ENCODE data around the gene ANP32A.

The ANP32A gene

GRCh38 chr15:68819495-68820294, 1.0 kb downstream of the ANP32A start:
- peak; percentile 85 for DNase-seq

- DNase-seq: peak; percentile 82
Observed at GRCh38 chr15:68818769-68819494, 1.8 kb downstream of the ANP32A start.

GRCh38 chr15:68818066-68818768, 2.5 kb downstream of the ANP32A start:
- peak; percentile 86 for DNase-seq

GRCh38 chr15:68817304-68818065, 3.2 kb downstream of the ANP32A start:
- peak; percentile 84 for DNase-seq

GRCh38 chr15:68816795-68817303, 3.8 kb downstream of the ANP32A start:
- DNase-seq: no peak

- DNase-seq: no peak
Observed at GRCh38 chr15:68816158-68816557, 4.5 kb downstream of the ANP32A start.

GRCh38 chr15:68815598-68815997, 5.1 kb downstream of the ANP32A start:
- no peak for DNase-seq

GRCh38 chr15:68814596-68814995, 6.1 kb downstream of the ANP32A start:
- no peak for DNase-seq

- no peak for DNase-seq
Observed at GRCh38 chr15:68812597-68813431, 7.9 kb downstream of the ANP32A start.

- no peak for DNase-seq
Observed at GRCh38 chr15:68812069-68812468, 8.6 kb downstream of the ANP32A start.

GRCh38 chr15:68809517-68809916, 11.2 kb downstream of the ANP32A start:
- DNase-seq: no peak

- no peak for DNase-seq
Observed at GRCh38 chr15:68808770-68809169, 11.9 kb downstream of the ANP32A start.

- no peak for DNase-seq
Observed at GRCh38 chr15:68808091-68808490, 12.6 kb downstream of the ANP32A start.

- peak; percentile 16 for DNase-seq
Observed at GRCh38 chr15:68807249-68807648, 13.4 kb downstream of the ANP32A start.

GRCh38 chr15:68806220-68807060, 14.3 kb downstream of the ANP32A start:
- peak; percentile 28 for DNase-seq

GRCh38 chr15:68802373-68802772, 18.3 kb downstream of the ANP32A start:
- DNase-seq: no peak

- DNase-seq: peak; percentile 5
Observed at GRCh38 chr15:68801572-68802148, 19.0 kb downstream of the ANP32A start.

- peak; percentile 7 for DNase-seq
Observed at GRCh38 chr15:68800875-68801274, 19.8 kb downstream of the ANP32A start.

- no peak for DNase-seq
Observed at GRCh38 chr15:68798346-68799094, 22.2 kb downstream of the ANP32A start.
